Ovary (tissue), 9 donors: ENCODE data around the gene KDM2B. TPM values are rescaled to one million over a fixed set of nuclear protein-coding genes. Genes with fewer than 3 reads are reported as not detected.

ENCODE experiments used
- DNase-seq, 5 donors: peaks; one replicate each; pipeline ENCODE4 v3.0.0-alpha.2; 2019 to 2020
- H3K27ac ChIP-seq, 2 donors: fragments of 200-600 bp; one replicate each; pipeline versions ENCODE4 v1.5.1 to v1.8.0; 2019 to 2022
- H3K27me3 ChIP-seq: fragments of 200-600 bp; one replicate; pipeline ENCODE4 v1.8.0; 2022
- H3K36me3 ChIP-seq: fragments of 200-600 bp; sonication (generic); one replicate; pipeline ENCODE4 v1.5.1; 2019
- H3K4me1 ChIP-seq: one replicate; pipeline ENCODE4 v1.8.1; 2013; ENCODE audit warnings: mild to moderate bottlenecking, moderate library complexity; ENCODE audit not compliant: insufficient read depth
- H3K4me3 ChIP-seq: fragments of 200-600 bp; sonication (generic); one replicate; pipeline ENCODE4 v1.5.1; 2017
- H3K9me3 ChIP-seq, 2 donors: fragments of 200-600 bp in 1 of 2; sonication (generic) in 1 of 2; one replicate each; pipeline versions ENCODE4 v1.5.1 to v1.8.1; 2013 to 2019; ENCODE audit warnings: mild to moderate bottlenecking in 1 of 2, moderate library complexity in 1 of 2
- EP300 ChIP-seq: sonication (generic); formaldehyde crosslinking; IDR thresholded peaks from one replicate; pipeline ENCODE4 v1.6.1; 2017; ENCODE audit warnings: antibody characterized with exemption
- POLR2A ChIP-seq: fragments of 450-650 bp; IDR thresholded peaks from one replicate; pipeline ENCODE4 v1.6.1; 2017; ENCODE audit warnings: antibody characterized with exemption, mild to moderate bottlenecking, moderate library complexity
- WGBS, 3 donors: extraction: QIAGEN DNeasy Blood & Tissue Kit in 1 of 3; methylation state at CpG; one replicate each; pipeline versions ENCODE4 v1.1.5 to v1.1.7; 2013 to 2017; 5-methylcytosine and 5-hydroxymethylcytosine counted together
- intact Hi-C, 4 donors: fragments of 100-400 bp; cut with DNase I; formaldehyde crosslinking; loops; one replicate each; pipeline versions ENCODE4 v1.11.0 to v1.15.1; 2022 to 2023
- polyA plus RNA-seq, 2 donors: library from polyadenylated mRNA; stranded (reverse); fragments of 200-250 nt in 1 of 2; fragments of 350-450 nt in 1 of 2; fragmentation: Illumina TruSeq in 1 of 2; extraction: RNeasy Lipid Tissue Mini Kit (QIAGEN cat#74804) in 1 of 2; gene quantifications; one replicate each; pipeline ENCODE4 v1.2.3, GENCODE V29; 2013 to 2014
- total RNA-seq, 7 donors: library from RNA; depleted of rRNA in 2 of 7; stranded (reverse); fragments of >200 nt in 2 of 7; fragmentation: NEBNext Ultra II Directional in 3 of 7; extraction: Animal tissue kit (Norgen Biotek cat#: 25700) in 3 of 7; gene quantifications; one replicate each; pipeline versions ENCODE4 v1.1.0 to v1.2.4, GENCODE V29; 2016 to 2023
- TF ChIP-seq, protein P1 (sequence below), 3 donors: fragments of 450-650 bp in 2 of 3; fragments of 200-600 bp in 1 of 3; IDR thresholded peaks; one replicate each; pipeline versions ENCODE4 v1.5.1 to v1.8.0; 2016 to 2022; ENCODE audit warnings: antibody characterized with exemption in 3 of 3, mild to moderate bottlenecking in 1 of 3
- donor health status: DM: no; HTN: no; CAD: no; lungs with moderate emphysema.
- donor health status: DM: no; HTN: no; CAD: no.
- donor health status: Bipolar disorder and iron deficiency.
- donor health status: DM: yes; HTN: yes; CAD: no.
- donor health status: DM: no; HTN: no; CAD: no.
- donor health status: DM: yes; HTN: yes; CAD: no.

The KDM2B gene
- total and polyA plus RNA-seq, 9 donors, result 13.2 to 33.6 (median 23.4) TPM

DNA sequence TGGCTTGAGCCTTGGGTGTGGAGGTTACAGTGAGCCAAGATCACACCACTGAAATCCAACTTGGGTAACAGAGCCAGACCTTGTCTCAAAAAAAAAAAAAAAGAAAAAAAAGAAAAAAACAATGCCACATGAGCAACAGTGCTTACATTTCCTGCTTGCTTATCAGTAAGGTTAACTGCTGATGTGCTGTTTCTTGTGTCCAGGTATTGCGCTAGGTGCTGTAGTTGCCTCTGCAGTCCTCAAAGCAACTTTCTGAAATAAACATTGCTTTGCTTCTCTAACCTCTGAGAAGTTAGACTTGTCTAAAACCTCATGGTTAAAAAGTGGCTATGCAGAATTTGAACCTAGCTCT lies 156.2 kb downstream of the KDM2B start:
- no peak overlapping the region for H3K27ac ChIP-seq
- TF ChIP-seq EP300, result no peak
- TF ChIP-seq, protein P1, sequence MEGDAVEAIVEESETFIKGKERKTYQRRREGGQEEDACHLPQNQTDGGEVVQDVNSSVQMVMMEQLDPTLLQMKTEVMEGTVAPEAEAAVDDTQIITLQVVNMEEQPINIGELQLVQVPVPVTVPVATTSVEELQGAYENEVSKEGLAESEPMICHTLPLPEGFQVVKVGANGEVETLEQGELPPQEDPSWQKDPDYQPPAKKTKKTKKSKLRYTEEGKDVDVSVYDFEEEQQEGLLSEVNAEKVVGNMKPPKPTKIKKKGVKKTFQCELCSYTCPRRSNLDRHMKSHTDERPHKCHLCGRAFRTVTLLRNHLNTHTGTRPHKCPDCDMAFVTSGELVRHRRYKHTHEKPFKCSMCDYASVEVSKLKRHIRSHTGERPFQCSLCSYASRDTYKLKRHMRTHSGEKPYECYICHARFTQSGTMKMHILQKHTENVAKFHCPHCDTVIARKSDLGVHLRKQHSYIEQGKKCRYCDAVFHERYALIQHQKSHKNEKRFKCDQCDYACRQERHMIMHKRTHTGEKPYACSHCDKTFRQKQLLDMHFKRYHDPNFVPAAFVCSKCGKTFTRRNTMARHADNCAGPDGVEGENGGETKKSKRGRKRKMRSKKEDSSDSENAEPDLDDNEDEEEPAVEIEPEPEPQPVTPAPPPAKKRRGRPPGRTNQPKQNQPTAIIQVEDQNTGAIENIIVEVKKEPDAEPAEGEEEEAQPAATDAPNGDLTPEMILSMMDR (IDR thresholded peaks at IDR 0.05), result no peak
- intact Hi-C loops, result no loop called here
- no peaks in the 10 kb centered on the region for H3K36me3 ChIP-seq
- H3K4me3 ChIP-seq, result no peak overlapping the region
- 95 to 100% (median 96%) methylated on average over 1 of the region's 1 CpG for WGBS, 3 donors
- H3K27me3 ChIP-seq, result no peaks in the 10 kb centered on the region
- no peaks in the 10 kb centered on the region for H3K9me3 ChIP-seq
- no peaks in the 10 kb centered on the region for H3K4me1 ChIP-seq
- DNase-seq, result no peak

DNA sequence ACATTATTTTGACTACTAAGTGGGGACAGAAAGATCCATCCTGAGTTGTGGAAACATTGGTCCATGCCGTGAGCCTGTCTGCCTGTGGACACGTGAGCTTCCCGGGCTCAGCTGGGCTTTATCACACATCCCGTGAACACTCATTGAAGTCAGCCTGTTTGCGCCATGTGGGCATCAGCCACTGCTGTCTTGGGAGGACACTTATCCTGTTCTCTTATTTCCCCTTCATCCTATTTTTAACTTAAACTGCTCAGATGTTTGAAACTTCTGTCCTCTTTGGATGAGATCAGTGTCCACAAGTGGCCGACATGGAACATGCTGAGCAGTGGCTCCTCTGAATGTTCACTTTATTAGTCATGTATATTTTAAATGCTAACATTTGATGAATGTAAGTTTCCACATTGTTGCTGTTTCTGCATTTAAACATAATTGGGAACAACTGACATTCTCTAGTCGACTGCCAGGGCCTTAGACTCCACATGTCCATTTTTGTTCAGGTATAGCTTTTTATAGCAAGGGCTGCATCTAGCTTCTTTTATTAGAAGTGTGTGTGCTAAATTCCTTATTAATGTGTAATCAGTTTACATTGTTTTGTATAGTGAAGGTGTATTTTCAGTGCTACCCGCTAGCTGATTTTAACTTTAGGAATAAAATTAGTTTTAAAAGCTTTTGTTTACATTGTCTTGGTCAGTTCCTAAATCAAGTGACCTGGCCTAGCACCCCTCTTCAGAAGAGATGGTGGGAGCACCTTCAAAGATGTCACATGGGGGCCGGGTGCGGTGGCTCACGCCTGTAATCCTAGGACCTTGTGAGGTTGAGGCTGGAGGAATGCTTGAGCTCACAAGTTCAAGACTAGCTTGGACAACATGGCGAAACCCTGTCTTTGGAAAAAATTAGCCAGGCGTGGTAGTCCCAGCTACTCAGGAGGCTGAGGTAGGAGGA lies 156.9 kb downstream of the KDM2B start:
- Histone ChIP-seq H3K4me3 (no peak overlapping the region), H3K4me1 (no peaks in the 10 kb centered on the region), H3K27ac (no peak overlapping the region), H3K9me3 (no peaks in the 10 kb centered on the region), H3K27me3 (no peaks in the 10 kb centered on the region), H3K36me3 (no peaks in the 10 kb centered on the region)
- WGBS, 3 donors, result 86 to 89% (median 87%) methylated on average over 13 of the region's 13 CpGs
- intact Hi-C loops, result no loop called here
- no peak for DNase-seq
- TF ChIP-seq POLR2A, result no peak
- TF ChIP-seq, protein P1 (IDR thresholded peaks at IDR 0.05), result no peak
- TF ChIP-seq EP300, result no peak

DNA sequence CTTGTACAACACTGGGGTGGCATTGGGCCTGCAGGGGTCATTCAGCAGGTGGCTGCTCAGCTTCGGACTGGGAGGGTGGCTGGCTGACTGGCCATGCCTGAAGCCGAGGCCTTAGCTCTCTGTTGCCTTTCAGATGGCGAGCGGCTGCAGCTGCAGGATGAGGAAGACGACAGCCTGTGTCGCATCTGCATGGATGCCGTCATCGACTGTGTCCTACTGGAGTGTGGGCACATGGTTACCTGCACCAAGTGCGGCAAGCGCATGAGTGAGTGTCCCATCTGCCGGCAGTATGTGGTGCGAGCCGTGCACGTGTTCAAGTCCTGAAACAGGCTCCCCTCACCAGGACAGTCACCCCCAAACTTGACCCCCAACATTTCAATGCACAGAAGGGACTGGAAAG lies 157.6 kb downstream of the KDM2B start:
- Histone ChIP-seq H3K27ac (no peak overlapping the region), H3K4me3 (no peak overlapping the region)
- WGBS, 3 donors, result 92 to 96% (median 93%) methylated on average over 13 to 14 of the region's 14 CpGs

DNA sequence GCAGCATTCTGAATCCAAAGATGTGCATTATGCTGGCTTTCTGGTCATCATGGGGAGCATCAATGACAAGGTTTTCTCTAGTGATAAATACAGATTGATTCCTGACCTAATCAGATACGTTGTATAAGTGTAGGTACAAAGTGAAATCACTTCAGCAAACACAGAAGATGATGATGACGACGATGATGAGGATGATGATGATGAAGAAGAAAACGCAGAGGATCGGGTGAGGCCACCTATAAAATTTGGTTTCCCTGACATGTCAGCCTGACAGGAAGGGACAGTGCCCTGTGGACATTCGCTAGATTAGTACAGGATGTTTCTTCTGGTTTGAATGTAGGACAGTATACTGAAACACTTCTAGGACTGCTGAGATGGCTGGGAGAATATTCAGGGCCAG lies 160.7 kb downstream of the KDM2B start:
- DNase-seq, result no peak
- 90 to 93% (median 91%) methylated on average over 6 of the region's 6 CpGs for WGBS, 3 donors
- TF ChIP-seq EP300, result no peak
- TF ChIP-seq POLR2A, result no peak
- TF ChIP-seq, protein P1 (IDR thresholded peaks at IDR 0.05), result no peak

More for the DNA sequence above, 157.6 kb downstream of the KDM2B start:
- no peaks in the 10 kb centered on the region for H3K27me3 ChIP-seq
- no peak for DNase-seq
- intact Hi-C loops, result no loop called here
- TF ChIP-seq, protein P1 (IDR thresholded peaks at IDR 0.05), result no peak
- TF ChIP-seq POLR2A (no peak), EP300 (no peak)
- H3K4me1 ChIP-seq, result no peaks in the 10 kb centered on the region
- no peaks in the 10 kb centered on the region for H3K36me3 ChIP-seq
- no peaks in the 10 kb centered on the region for H3K9me3 ChIP-seq

More for the DNA sequence above, 160.7 kb downstream of the KDM2B start:
- Histone ChIP-seq H3K27ac (no peak overlapping the region), H3K36me3 (no peaks in the 10 kb centered on the region), H3K9me3 (no peaks in the 10 kb centered on the region), H3K4me3 (no peak overlapping the region), H3K4me1 (no peaks in the 10 kb centered on the region), H3K27me3 (no peaks in the 10 kb centered on the region)
- intact Hi-C loops, result no loop called here
